BLaER1 treated with 17β-estradiol and CSF1 and Interleukin-3, amounts not matched to agents 10 nM and 100 nM (cell line): ENCODE data around the gene PRKCE.

Experiments used
- H3K27ac ChIP-seq, 11 experiments: shearing (Covaris generic); formaldehyde crosslinking; 2 replicates each; pipeline ENCODE4 v1.8.1; 2022
- H3K27me3 ChIP-seq, 11 experiments: shearing (Covaris generic); formaldehyde crosslinking; 2 replicates each; pipeline ENCODE4 v1.8.1; 2022
- H3K36me3 ChIP-seq, 11 experiments: shearing (Covaris generic); formaldehyde crosslinking; 2 replicates each; pipeline ENCODE4 v1.8.1; 2022
- H3K4me1 ChIP-seq, 10 experiments: shearing (Covaris generic); formaldehyde crosslinking; 2 replicates each; pipeline ENCODE4 v1.8.1; 2022
- H3K4me2 ChIP-seq, 11 experiments: shearing (Covaris generic); formaldehyde crosslinking; 2 replicates each; pipeline ENCODE4 v1.8.1; 2022
- H3K4me3 ChIP-seq, 10 experiments: shearing (Covaris generic); formaldehyde crosslinking; 2 replicates each; pipeline ENCODE4 v1.8.1; 2022
- H3K9ac ChIP-seq, 11 experiments: shearing (Covaris generic); formaldehyde crosslinking; 2 replicates each; pipeline ENCODE4 v1.8.1; 2022
- H3K9me3 ChIP-seq, 11 experiments: shearing (Covaris generic); formaldehyde crosslinking; replicated peaks in 1 of 11; 2 replicates each; pipeline ENCODE4 v1.8.1; 2022
- H4K20me1 ChIP-seq, 11 experiments: shearing (Covaris generic); formaldehyde crosslinking; 2 replicates each; pipeline ENCODE4 v1.8.1; 2022
- Cebpa-rat ChIP-seq, 11 experiments: shearing (Covaris generic); IDR thresholded peaks; 2 replicates each; pipeline ENCODE4 v1.8.1; 2022

The PRKCE gene

GRCh38 chr2:45669032-45669486 lies 17.6 kb downstream of the PRKCE start:
- Histone ChIP-seq H3K36me3 (peaks cover 0 to 90% (median 71%) of the 10 kb centered on the region in 11 experiments; a peak in 17 of 22 replicates), H4K20me1 (peaks cover 0 to 100% (median 95%) of the 10 kb centered on the region in 11 experiments; a peak in 14 of 22 replicates), H3K4me3 (no peak overlapping the region), H3K4me1 (peaks cover 15 to 83% (median 58%) of the 10 kb centered on the region in 10 experiments), H3K27ac (peak overlapping the region in 9 of 11 experiments; percentile 4 to 49 (median 24); a peak in 13 of 22 replicates), H3K9me3 (peaks cover 0 to 5% (median 0%) of the 10 kb centered on the region in 11 experiments; a peak in 1 of 22 replicates), H3K4me2 (peak overlapping the region; percentile 10 to 52 (median 39)), H3K27me3 (no peaks in the 10 kb centered on the region), H3K9ac (peak overlapping the region in 4 of 11 experiments; percentile 3 to 29 (median 11); a peak in 4 of 22 replicates)
- TF ChIP-seq Cebpa-rat (IDR thresholded peaks at IDR 0.05), result no peak

- Histone ChIP-seq H4K20me1 (peaks cover 0 to 100% (median 95%) of the 10 kb centered on the region in 11 experiments; a peak in 14 of 22 replicates), H3K27ac (no peak overlapping the region), H3K4me2 (peak overlapping the region in 1 of 11 experiments; percentile 77; a peak in 1 of 22 replicates)
Measured at GRCh38 chr2:45670646-45671045, 19.2 kb downstream of the PRKCE start.

GRCh38 chr2:45672138-45672537 lies 20.7 kb downstream of the PRKCE start:
- peak overlapping the region in 8 of 11 experiments; percentile 57 to 85 (median 76); a peak in 15 of 22 replicates for H3K4me2 ChIP-seq
- H3K4me3 ChIP-seq, result no peak overlapping the region
- peaks cover 46 to 93% (median 77%) of the 10 kb centered on the region in 10 experiments for H3K4me1 ChIP-seq
- peaks cover 0 to 65% (median 44%) of the 10 kb centered on the region in 11 experiments; a peak in 16 of 22 replicates for H3K36me3 ChIP-seq
- H3K27ac ChIP-seq, result peak overlapping the region in 1 of 11 experiments; percentile 22; a peak in 1 of 22 replicates
- peaks cover 0 to 5% (median 0%) of the 10 kb centered on the region in 11 experiments; a peak in 1 of 22 replicates for H3K9me3 ChIP-seq
- H3K9ac ChIP-seq, result no peak overlapping the region
- H4K20me1 ChIP-seq, result peaks cover 0 to 100% (median 95%) of the 10 kb centered on the region in 11 experiments; a peak in 14 of 22 replicates
- no peaks in the 10 kb centered on the region for H3K27me3 ChIP-seq
- no peak for TF ChIP-seq Cebpa-rat (IDR thresholded peaks at IDR 0.05)

More at GRCh38 chr2:45670646-45671045, 19.2 kb downstream of the PRKCE start:
- Histone ChIP-seq H3K9me3 (peaks cover 0 to 5% (median 0%) of the 10 kb centered on the region in 11 experiments; a peak in 1 of 22 replicates), H3K36me3 (peaks cover 0 to 75% (median 59%) of the 10 kb centered on the region in 11 experiments; a peak in 17 of 22 replicates), H3K27me3 (no peaks in the 10 kb centered on the region), H3K9ac (no peak overlapping the region), H3K4me1 (peaks cover 31 to 90% (median 65%) of the 10 kb centered on the region in 10 experiments), H3K4me3 (no peak overlapping the region)
- TF ChIP-seq Cebpa-rat (IDR thresholded peaks at IDR 0.05), result no peak

GRCh38 chr2:45674035-45674816 lies 22.8 kb downstream of the PRKCE start:
- H3K36me3 ChIP-seq, result peaks cover 0 to 60% (median 36%) of the 10 kb centered on the region in 11 experiments; a peak in 16 of 22 replicates
- no peak overlapping the region; a peak in 1 of 20 replicates for H3K4me3 ChIP-seq
- H3K4me2 ChIP-seq, result peak overlapping the region; percentile 61 to 85 (median 76)
- no peak for TF ChIP-seq Cebpa-rat (IDR thresholded peaks at IDR 0.05)
- no peaks in the 10 kb centered on the region for H3K27me3 ChIP-seq
- H3K4me1 ChIP-seq, result peaks cover 36 to 96% (median 74%) of the 10 kb centered on the region in 10 experiments
- H3K27ac ChIP-seq, result peak overlapping the region in 9 of 11 experiments; percentile 58 to 78 (median 69); a peak in 18 of 22 replicates
- peak overlapping the region in 7 of 11 experiments; percentile 19 to 73 (median 63); a peak in 11 of 22 replicates for H3K9ac ChIP-seq
- peaks cover 0 to 100% (median 89%) of the 10 kb centered on the region in 11 experiments; a peak in 14 of 22 replicates for H4K20me1 ChIP-seq
- peaks cover 0 to 5% (median 0%) of the 10 kb centered on the region in 11 experiments; a peak in 1 of 22 replicates for H3K9me3 ChIP-seq

- TF ChIP-seq Cebpa-rat (IDR thresholded peaks at IDR 0.05), result no peak
- Histone ChIP-seq H4K20me1 (peaks cover 0 to 100% (median 89%) of the 10 kb centered on the region in 11 experiments; a peak in 14 of 22 replicates), H3K27ac (peak overlapping the region in 9 of 11 experiments; percentile 58 to 78 (median 69); a peak in 19 of 22 replicates), H3K9ac (peak overlapping the region in 9 of 11 experiments; percentile 0 to 73 (median 56); a peak in 15 of 22 replicates), H3K4me3 (peak overlapping the region in 4 of 10 experiments; percentile 0 to 25 (median 2); a peak in 3 of 20 replicates), H3K27me3 (no peaks in the 10 kb centered on the region), H3K4me2 (peak overlapping the region; percentile 61 to 85 (median 76)), H3K36me3 (peaks cover 0 to 60% (median 34%) of the 10 kb centered on the region in 11 experiments; a peak in 16 of 22 replicates), H3K9me3 (peaks cover 0 to 5% (median 0%) of the 10 kb centered on the region in 11 experiments; a peak in 1 of 22 replicates), H3K4me1 (peaks cover 34 to 98% (median 81%) of the 10 kb centered on the region in 10 experiments)
Measured at GRCh38 chr2:45675263-45675812, 23.9 kb downstream of the PRKCE start.

GRCh38 chr2:45676088-45676487 lies 24.6 kb downstream of the PRKCE start:
- no peak for TF ChIP-seq Cebpa-rat (IDR thresholded peaks at IDR 0.05)
- Histone ChIP-seq H3K36me3 (peaks cover 0 to 57% (median 27%) of the 10 kb centered on the region in 11 experiments; a peak in 16 of 22 replicates), H3K9ac (peak overlapping the region in 6 of 11 experiments; percentile 2 to 73 (median 64); a peak in 11 of 22 replicates), H3K4me2 (peak overlapping the region; percentile 61 to 85 (median 76)), H3K27ac (peak overlapping the region in 9 of 11 experiments; percentile 58 to 78 (median 69); a peak in 18 of 22 replicates), H3K4me3 (0 out of 20 replicates have a peak overlapping the region, but pooled peaks of 1 of the 10 experiments have one; percentile 0), H3K4me1 (peaks cover 34 to 98% (median 86%) of the 10 kb centered on the region in 10 experiments), H4K20me1 (peaks cover 0 to 100% (median 89%) of the 10 kb centered on the region in 11 experiments; a peak in 14 of 22 replicates), H3K27me3 (no peaks in the 10 kb centered on the region), H3K9me3 (peaks cover 0 to 5% (median 0%) of the 10 kb centered on the region in 11 experiments; a peak in 1 of 22 replicates)

- peaks cover 0 to 100% (median 82%) of the 10 kb centered on the region in 11 experiments; a peak in 15 of 22 replicates for H4K20me1 ChIP-seq
- peak overlapping the region in 3 of 11 experiments; percentile 11 to 24 (median 22); a peak in 3 of 22 replicates for H3K4me2 ChIP-seq
- no peaks in the 10 kb centered on the region for H3K27me3 ChIP-seq
- H3K4me1 ChIP-seq, result peaks cover 46 to 98% (median 88%) of the 10 kb centered on the region in 10 experiments
- no peak for TF ChIP-seq Cebpa-rat (IDR thresholded peaks at IDR 0.05)
- no peak overlapping the region for H3K27ac ChIP-seq
- no peak overlapping the region for H3K4me3 ChIP-seq
- H3K9me3 ChIP-seq, result no peaks in the 10 kb centered on the region
- peaks cover 0 to 59% (median 28%) of the 10 kb centered on the region in 11 experiments; a peak in 12 of 22 replicates for H3K36me3 ChIP-seq
- H3K9ac ChIP-seq, result no peak overlapping the region
Measured at GRCh38 chr2:45678791-45679348, 27.4 kb downstream of the PRKCE start.
